T-helper 1 cell (primary cell): ENCODE data around the gene NR3C1.
"Not testable (repeated sequence)": the region's sequence is repeated elsewhere in the genome, so short reads cannot be mapped to it uniquely, and the experiment has no call there.

Source experiments
- DNase-seq, 5 donors: peaks; one replicate each; pipeline ENCODE4 v3.0.0-alpha.2; 2012 to 2020

The NR3C1 gene

DNA sequence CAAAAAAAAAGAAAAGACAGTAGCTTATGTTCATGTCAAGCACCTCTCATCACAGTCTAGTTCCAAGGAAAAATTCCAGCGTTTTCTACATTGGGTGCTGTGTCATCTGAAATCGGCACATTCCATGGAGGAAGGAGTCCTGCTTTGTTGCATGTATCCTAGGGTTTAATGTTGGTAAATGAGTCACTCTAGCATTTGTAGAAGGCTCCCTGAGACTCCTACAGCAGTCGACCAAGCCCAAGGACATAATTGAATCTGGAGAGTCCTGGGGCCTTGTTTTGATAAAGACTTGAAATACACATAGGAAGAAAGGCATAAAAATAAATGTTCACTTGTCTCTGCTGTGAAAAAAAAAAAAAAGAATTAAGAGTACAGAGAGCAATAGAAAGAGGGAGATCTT, 69.1 kb downstream of the NR3C1 start:
- not testable (repeated sequence) for DNase-seq

DNA sequence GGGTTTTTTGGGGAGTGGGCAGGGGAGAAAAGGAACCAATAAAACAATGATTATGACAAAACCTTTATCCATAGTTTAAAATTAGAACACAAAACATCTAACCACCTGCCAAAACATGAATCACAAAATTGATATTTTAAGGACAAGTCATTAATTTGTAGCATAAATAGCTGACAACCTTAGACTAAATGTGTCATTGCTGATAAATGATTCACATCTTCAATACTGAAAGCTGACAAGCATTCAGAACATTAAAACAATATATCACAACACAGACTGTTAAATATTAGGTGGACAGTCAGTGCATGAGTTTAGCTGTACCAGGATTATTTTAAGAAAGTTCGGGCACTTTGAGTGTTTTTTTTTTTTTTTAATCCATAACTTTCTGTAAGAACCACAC, 71.5 kb downstream of the NR3C1 start:
- DNase-seq, result no peak

GRCh38 chr5:143329843-143330242, 73.6 kb downstream of the NR3C1 start:
- DNase-seq, result no peak

DNA sequence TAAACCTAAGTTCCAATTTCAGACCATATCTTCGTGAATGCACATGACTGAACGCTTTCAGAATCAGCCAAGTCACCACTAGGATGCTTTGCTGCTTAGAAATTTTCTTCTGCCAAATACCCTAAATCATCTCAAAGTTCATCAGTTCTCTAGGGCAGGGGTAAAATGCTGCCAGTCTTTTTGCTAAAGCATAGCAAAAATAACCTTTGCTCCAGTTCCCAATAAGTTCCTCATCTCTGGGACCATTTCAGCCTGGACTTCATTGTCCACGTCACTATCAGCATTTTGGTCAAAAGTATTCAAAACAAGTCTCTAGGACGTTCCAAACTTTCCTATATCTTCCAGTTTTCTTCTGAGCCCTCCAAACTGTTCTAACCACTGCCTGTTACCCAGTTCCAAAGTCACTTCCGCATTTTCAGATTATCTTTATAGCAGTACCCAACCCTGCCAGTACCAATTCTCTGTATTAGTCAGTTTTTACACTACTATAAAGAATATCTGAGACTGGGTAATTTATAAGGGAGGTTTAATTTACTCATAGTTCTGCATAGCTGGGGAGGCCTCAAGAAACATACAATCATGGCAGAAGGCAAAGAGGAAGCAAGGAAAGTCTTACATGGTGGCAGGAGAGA, 74.8 kb downstream of the NR3C1 start:
- DNase-seq, result no peak

DNA sequence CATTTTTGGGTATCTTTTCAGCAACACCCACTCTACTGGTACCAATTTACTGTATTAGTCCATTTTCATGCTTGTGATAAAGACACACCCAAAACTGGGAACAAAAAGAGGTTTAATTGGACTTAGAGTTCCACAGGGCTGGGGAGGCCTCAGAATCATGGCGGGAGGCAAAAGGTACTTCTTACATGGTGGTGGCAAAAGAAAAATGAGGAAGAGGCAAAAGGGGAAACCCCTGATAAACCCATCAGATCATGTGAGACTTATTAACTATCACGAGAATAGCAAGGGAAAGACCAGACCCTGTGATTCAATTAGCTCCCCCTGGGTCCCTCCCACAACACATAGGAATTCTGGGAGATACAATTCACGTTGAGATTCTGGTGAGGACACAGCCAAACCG, 78.4 kb downstream of the NR3C1 start:
- not testable (repeated sequence) for DNase-seq

GRCh38 chr5:143322931-143323630, 80.4 kb downstream of the NR3C1 start:
- DNase-seq, result not testable (repeated sequence)

- DNase-seq, result no peak
These were observed 81.3 kb downstream of the NR3C1 start for GRCh38 chr5:143322176-143322575.

DNA sequence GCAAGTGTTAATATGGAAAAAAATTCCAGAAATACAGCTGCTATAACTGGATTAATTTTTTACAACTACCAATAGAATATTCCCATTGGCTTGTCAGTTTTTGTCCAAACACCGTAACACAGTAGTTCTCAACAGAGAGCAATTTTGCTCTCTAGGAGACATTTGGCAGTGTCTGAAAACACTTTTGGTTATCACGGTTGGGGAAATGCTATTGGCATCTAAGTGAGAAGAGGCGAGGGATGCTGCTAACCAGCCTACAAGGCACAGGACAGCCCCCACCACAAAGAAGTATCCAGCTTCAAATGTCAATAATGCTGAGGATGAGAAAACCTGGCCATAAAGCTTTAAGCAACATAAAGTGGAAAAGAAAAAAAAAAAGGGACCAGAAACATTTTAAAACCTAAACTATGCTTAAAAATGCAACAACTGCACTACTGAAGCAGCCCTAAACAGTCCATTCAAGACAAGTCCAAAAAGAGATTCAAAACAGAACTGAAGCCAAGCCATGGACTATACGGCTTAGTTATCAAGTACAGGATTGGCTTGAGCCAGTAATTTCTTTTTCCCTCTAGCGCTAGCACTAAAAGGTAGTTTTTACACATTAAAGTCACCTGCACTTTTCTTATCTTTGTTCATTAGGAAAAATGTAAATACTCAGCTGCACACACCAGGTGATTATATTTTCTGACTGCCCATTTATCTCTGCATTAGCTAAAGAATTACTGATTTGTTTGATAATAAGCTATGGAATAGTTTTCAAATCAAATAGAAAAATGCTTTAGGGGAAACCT, 83.9 kb downstream of the NR3C1 start:
- no peak for DNase-seq

GRCh38 chr5:143318833-143319232, 84.7 kb downstream of the NR3C1 start:
- DNase-seq, result no peak

- no peak for DNase-seq
These were observed 85.2 kb downstream of the NR3C1 start for GRCh38 chr5:143318270-143318669.

- DNase-seq, result no peak
These were observed 86.4 kb downstream of the NR3C1 start for GRCh38 chr5:143316844-143317631.

DNA sequence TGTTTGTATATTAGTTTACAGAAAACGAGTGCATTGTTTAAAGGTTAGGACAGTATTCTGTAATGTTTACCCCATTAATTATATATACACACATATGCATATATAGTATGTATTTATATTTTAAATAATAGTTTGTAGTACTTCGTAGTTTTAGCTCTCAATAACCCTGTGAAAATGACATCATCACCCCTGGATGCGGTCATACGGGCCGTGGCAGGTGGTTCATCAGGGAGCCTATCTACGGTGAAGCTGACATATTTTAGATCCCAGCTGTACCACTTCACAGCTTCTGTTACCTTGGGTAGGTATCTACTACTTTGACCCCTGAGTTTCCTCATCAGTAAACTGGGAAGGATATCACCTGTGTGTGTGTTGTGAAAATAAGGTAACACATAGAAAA, 87.1 kb downstream of the NR3C1 start:
- no peak for DNase-seq

- no peak for DNase-seq
These were observed 87.6 kb downstream of the NR3C1 start for GRCh38 chr5:143315929-143316328.

- no peak for DNase-seq
These were observed 88.3 kb downstream of the NR3C1 start for GRCh38 chr5:143315214-143315613.

- DNase-seq, result no peak
These were observed 88.8 kb downstream of the NR3C1 start for GRCh38 chr5:143314659-143315058.

DNA sequence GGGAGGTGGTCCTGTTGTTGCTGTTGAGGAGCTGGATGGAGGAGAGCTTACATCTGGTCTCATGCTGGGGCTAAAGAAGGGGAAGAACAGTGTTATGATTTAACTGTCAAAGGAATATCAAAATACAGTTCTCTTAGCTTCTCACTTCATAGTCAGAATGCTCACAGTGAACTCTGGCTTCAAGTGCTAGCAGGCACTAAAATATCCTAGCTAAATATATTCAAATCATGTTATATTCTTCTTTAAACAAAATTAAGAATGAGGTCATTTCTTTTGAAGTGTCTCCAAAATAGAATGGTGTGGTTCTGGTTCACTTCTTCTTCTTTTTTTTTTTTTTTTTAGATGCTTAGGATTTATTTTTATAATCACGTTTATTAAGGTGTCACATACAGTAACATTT, 89.4 kb downstream of the NR3C1 start:
- DNase-seq, result no peak

- no peak for DNase-seq
These were observed 90.1 kb downstream of the NR3C1 start for GRCh38 chr5:143313298-143313852.

- no peak for DNase-seq
These were observed 90.7 kb downstream of the NR3C1 start for GRCh38 chr5:143312822-143313221.

GRCh38 chr5:143311955-143312354, 91.5 kb downstream of the NR3C1 start:
- DNase-seq, result no peak

DNA sequence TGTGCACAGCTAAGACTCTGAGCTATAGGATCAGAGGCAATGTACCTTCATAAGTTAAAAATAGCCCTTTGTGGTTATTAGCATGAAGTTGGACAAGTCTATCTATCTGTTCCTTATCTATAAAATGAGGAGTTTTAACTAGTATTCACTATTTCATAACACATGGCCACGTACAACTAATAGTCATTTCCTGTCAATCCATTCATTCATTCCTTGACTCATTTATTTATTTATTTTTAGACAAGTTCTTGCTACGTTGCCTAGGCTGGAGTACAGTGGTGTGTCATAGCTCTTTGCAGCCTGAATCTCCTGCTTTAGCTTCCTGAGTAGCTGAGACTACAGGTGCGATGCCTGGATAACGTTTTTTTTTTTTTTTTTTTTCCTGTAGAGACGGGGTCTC, 92.1 kb downstream of the NR3C1 start:
- no peak for DNase-seq

GRCh38 chr5:143309661-143310431, 93.6 kb downstream of the NR3C1 start:
- DNase-seq, result no peak

DNA sequence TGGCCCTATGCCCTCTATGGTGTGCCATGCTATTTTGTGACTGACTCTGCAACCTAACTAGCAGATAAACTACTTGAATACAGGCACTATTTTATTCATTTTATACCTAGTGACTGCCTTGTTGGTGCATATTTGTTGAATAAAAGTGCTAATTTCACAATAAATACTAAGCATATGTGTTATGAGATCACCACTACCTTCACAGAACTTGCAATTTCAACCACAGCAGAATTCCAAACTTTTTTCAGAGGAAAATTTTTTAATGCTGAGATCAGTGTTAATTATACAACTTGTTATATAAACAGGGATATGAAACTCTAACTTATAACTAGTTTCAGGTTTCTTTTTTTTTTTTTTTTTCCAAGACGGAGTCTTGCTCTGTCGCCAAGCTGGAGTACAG, 94.8 kb downstream of the NR3C1 start:
- no peak for DNase-seq
